GM18499 (cell line): ENCODE measurements around the gene ZFAND3.
"Not testable (repeated sequence)": the region's sequence is repeated elsewhere in the genome, so short reads cannot be mapped to it uniquely, and the experiment has no call there.

ENCODE experiments used
- ATAC-seq: cut with Tn5 transposase; IDR thresholded peaks from one replicate; pipeline ENCODE4 v1.9.1; 2021; ENCODE audit warnings: moderate number of reproducible peaks; ENCODE audit not compliant: insufficient read depth, unreplicated experiment

The ZFAND3 gene

GRCh38 chr6:37988127-37988526, 168.6 kb downstream of the ZFAND3 start:
- no peak for ATAC-seq

DNA sequence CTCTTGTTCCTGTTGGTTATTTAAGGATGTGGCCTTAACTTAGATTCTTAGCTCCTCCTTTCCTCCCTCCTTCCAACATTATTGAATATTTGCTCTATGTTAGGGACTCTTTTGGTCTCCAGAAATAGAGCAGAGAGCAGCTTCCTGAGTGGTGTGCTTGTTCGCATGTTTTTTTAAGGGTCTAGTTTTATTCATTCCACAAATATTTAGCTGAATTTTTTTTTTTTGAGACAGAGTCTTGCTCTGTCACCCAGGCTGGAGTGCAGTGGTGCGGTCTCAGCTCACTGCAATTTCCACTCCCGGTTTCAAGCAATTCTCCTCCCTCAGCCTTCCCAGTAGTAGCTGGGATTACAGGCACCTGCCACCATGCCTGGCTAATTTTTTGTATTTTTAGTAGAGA, 169.2 kb downstream of the ZFAND3 start:
- no peak for ATAC-seq

- ATAC-seq: no peak
Measured at GRCh38 chr6:37990762-37991525, 171.4 kb downstream of the ZFAND3 start.

DNA sequence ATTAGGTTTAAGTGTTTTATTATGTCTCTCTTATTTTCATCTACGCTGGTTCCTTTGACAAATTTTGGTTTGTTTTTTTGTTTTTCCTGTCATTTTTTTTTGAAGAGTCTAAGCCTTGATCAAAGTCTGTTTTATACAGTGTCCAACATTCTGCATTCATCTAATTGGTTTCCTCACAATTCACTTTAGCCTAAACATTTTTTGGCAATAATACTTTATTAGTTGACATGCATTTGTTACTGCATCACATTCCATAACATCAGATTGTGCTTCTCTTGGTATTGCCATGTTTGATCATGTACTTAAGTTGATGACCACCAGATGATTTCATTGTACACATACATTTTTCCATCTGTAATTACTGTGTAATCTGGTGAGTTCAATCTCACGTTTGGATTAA, 173.2 kb downstream of the ZFAND3 start:
- ATAC-seq: no peak

DNA sequence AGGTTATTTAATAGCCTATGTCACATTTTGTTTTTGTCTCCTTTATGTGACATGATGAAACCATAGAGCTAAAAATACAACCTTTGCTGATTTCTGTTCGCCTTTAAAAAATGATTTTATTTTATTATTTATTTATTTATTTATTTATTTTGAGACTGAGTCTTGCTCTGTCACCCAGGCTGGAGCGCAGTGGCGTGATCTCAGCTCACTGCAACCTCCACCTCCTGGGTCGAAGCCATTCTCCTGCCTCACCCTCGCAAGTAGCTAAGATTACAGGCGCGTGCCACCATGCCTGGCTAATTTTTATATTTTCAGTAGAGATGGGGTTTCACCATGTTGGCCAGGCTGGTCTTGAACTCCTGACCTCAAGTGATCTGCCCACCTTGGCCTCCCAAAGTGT, 173.7 kb downstream of the ZFAND3 start:
- not testable (repeated sequence) for ATAC-seq

DNA sequence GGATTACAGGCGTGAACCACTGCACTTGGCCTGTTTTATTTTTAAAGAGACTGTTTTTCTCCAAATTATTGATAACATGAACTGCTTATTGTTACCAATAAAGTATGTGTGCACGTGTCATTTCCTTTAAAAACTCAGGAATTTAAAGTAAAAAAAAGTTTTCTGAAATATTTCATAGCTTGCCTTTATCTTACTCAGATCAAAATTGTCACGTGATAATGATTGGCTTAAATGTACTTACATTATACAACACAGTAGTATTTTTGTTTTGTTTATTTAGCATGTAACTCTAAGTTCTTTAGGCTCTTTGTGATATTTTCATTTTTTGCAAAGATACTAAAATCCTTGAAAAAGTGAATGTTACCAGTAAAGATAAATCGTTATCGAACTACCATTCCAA, 174.1 kb downstream of the ZFAND3 start:
- ATAC-seq: no peak

DNA sequence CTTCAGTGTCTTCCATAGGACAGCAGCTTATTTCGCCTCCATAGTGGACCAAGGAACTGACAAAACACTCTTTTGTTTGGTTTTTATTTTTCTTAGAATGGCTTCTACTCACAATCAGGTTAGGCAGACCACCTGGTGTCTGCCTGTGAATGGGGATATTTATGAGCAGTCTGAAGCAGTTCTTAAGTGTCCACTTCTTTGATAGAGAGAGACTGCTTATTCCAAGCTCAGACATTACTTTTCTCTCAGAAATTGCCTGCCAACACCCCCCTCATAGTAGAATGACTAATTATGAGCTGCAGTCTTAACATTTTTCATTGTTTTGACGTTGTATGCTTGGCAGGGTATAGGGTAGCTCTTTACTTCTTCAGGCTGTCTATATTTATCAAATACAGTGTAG, 174.7 kb downstream of the ZFAND3 start:
- ATAC-seq: no peak

DNA sequence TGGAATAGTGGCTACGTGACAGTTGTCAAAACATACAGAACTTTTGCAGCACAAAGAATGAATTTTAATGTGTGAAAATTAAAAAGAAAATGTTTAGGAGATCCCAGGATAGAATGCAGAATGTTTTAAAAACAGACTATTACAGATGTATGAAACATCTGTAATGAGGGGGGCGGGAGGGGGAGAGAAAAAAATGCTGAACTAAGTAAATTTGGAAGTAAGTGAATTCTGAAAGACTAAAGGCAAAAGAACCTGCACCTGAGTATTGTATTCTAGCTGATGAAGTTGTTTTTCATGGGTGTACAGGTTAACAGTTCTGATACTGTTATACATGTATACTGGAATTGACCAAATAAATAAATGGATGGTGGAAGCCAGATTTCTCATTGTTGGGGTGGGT, 178.8 kb downstream of the ZFAND3 start:
- no peak for ATAC-seq

GRCh38 chr6:38001386-38001785, 181.9 kb downstream of the ZFAND3 start:
- no peak for ATAC-seq

GRCh38 chr6:38004908-38005307, 185.4 kb downstream of the ZFAND3 start:
- ATAC-seq: no peak

DNA sequence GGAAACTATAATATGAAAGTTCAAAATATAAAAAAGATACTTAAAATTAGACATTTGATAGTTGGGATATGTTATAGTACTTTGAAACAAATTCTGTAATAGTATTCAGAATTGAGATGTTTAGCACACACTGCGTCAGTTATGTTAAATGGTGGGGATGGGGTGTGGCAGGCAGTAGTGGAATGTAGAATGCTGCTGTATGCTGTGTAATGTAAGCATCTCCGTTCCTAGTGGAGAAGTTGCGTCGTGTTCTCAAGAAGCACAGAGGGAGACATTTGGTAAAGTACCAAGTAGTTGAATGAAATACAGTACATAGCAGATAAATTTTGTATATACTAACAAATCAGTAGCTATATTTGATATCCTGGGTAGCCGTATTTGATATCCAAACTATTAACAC, 192.4 kb downstream of the ZFAND3 start:
- no peak for ATAC-seq

DNA sequence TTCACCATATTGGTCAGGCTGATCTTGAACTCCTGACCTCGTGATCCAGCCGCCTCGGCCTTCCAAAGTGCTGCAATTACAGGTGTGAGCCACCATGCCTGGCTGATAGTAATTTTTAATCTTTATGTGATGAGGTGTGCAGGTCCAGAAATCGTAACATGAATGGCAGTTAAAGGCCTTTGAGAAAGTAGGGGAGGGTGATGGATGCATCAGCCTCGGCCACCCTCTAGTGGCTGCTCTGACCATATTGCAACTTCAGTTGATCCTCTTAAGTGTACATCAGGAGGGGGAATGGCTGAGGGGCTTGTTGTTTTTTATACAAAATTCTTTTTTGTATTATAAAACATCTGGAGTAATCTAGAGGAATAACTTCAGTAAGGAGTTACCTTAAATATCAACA, 193.0 kb downstream of the ZFAND3 start:
- ATAC-seq: no peak

- no peak for ATAC-seq
Measured at GRCh38 chr6:38015341-38015740, 195.8 kb downstream of the ZFAND3 start.

DNA sequence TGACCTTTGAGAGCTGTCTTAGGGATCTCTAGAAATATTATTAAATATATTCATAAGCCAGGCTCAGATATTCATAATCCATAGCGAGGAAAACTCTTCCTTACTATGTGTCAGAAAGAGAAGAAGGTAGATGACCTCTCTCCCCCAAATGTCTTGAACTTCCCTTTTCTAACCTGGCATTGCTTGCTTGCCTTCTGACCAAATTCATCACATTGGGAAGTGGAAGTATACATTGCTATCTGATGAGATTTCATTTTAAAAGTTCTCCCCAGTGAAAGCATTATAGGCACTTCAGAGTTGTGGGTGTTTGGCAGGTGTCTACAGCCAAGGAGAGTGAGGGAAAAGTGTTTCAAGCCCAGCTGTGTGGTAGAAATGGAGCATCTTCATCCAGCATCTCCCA, 197.3 kb downstream of the ZFAND3 start:
- ATAC-seq: no peak

DNA sequence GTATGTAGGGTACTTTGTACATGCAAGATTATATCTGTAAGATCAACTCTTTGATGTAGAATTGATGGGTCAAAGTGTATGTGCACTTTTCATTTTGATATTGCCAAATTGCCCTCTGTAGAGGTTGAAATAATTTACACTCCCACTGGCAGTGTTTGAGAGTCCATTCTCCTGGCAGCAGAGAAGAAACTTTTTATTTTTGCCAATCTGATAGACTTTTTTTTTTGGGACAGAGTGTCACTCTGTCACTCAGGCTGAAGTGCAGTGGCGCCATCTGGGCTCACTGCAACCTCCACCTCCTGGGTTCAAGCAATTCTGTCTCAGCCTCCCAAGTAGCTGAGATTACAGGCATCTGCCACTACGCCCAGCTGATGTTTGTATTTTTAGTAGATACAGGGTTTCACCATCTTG, 199.2 kb downstream of the ZFAND3 start:
- ATAC-seq: no peak

- ATAC-seq: no peak
Measured at GRCh38 chr6:38020593-38020992, 201.1 kb downstream of the ZFAND3 start.

GRCh38 chr6:38021029-38021428, 201.5 kb downstream of the ZFAND3 start:
- no peak for ATAC-seq

GRCh38 chr6:38021571-38021970, 202.0 kb downstream of the ZFAND3 start:
- ATAC-seq: no peak

- ATAC-seq: no peak
Measured at GRCh38 chr6:38022688-38023087, 203.2 kb downstream of the ZFAND3 start.

DNA sequence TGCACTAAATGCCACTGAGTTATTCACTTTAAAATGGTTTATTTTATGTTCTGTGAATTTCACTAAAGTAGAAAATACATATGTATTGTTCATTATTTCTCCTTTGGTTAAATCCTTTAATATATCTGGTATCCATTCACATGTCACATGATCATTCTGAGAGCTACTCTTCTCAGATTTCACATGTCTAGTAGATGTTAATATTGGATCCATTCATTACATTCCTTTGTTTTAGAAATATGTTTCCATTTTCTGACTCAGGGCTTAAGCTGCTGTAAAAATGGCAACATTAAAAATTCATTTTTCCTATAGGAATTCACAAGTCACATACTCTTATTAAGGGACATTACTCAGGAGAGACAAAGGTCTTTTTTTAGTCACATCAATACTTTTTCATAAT, 205.4 kb downstream of the ZFAND3 start:
- ATAC-seq: no peak

DNA sequence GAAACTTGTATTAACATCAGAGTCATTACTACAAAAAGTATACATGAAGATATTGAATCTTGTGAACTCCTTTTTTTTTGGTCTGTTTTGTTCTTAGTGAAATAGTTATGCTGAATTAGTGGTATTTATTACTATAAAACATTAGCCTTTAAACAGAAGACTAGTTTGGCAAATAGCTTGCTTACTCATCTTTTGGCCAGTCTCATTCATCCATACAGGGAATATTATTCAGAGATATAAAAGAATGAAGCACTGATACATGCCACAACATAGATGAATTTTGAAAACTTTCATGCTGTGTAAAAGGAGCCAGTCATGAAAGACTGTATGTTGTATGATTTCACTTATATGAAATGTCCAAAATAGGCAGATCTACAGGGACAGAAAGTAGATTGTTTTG, 205.9 kb downstream of the ZFAND3 start:
- no peak for ATAC-seq

- no peak for ATAC-seq
Measured at GRCh38 chr6:38027685-38028373, 208.3 kb downstream of the ZFAND3 start.
